HepG2 (cell line): ENCODE results near the gene CPS1.

Experiments
- CTCF ChIP-seq: sonication (generic); formaldehyde crosslinking; IDR thresholded peaks from 2 replicates; pipeline ENCODE4 v1.5.0; 2020; ENCODE audit warnings: mild to moderate bottlenecking, missing genetic modification reagents, moderate library complexity
- KDM5A ChIP-seq: fragments of 200-600 bp; sonication (generic); IDR thresholded peaks from 2 replicates; pipeline ENCODE4 v1.7.0; 2018; ENCODE audit warnings: antibody characterized with exemption, mild to moderate bottlenecking, low read length, borderline replicate concordance
- MED1 ChIP-seq: sonication (generic); formaldehyde crosslinking; IDR thresholded peaks from 2 replicates; pipeline ENCODE4 v1.4.0; 2020; ENCODE audit warnings: missing genetic modification reagents
- MXI1 ChIP-seq: IDR thresholded peaks from 3 replicates; pipeline ENCODE4 v1.6.1; 2012; ENCODE audit warnings: low read depth, low read length, inconsistent platforms, borderline replicate concordance
- PBX3 ChIP-seq: sonication (generic); formaldehyde crosslinking; IDR thresholded peaks from 2 replicates; pipeline ENCODE4 v1.8.1; 2023; ENCODE audit warnings: missing genetic modification reagents, inconsistent platforms, borderline replicate concordance
- POLR2A ChIP-seq, 2 experiments: IDR thresholded peaks; 2 replicates each; pipeline ENCODE4 v1.6.1; 2011; ENCODE audit warnings: low read depth in 2 of 2, low read length in 2 of 2, mild to moderate bottlenecking in 1 of 2, moderate library complexity in 1 of 2; ENCODE audit not compliant: insufficient read depth in 1 of 2
- XRCC5 ChIP-seq: fragments of 200-400 bp; formaldehyde crosslinking; optimal IDR thresholded peaks from 2 replicates; pipeline ENCODE3; 2017; ENCODE audit warnings: mild to moderate bottlenecking, low read length
- YY1 ChIP-seq: IDR thresholded peaks from 2 replicates; pipeline ENCODE4 v1.6.1; 2011; ENCODE audit warnings: low read length, low read depth, moderate library complexity, mild to moderate bottlenecking; ENCODE audit not compliant: insufficient read depth, insufficient replicate concordance
- ZMAT5 ChIP-seq: sonication (generic); formaldehyde crosslinking; IDR thresholded peaks from 2 replicates; pipeline ENCODE4 v1.5.0; 2020; ENCODE audit warnings: mild to moderate bottlenecking, low read depth, missing genetic modification reagents, borderline replicate concordance
- ZNF761 ChIP-seq: sonication (generic); formaldehyde crosslinking; conservative IDR thresholded peaks from 2 replicates; pipeline ENCODE4 v1.4.0; 2020; ENCODE audit warnings: mild to moderate bottlenecking, missing genetic modification reagents

GRCh38 chr2:210558708-210559107 is 2.3 kb downstream of the CPS1 start:
- TF ChIP-seq CTCF (no peak), MXI1 (no peak), XRCC5 (no peak), PBX3 (CRISPR knock-in tag) (no peak), KDM5A (no peak), ZMAT5 (CRISPR knock-in tag) (no peak), YY1 (no peak), POLR2A (IDR thresholded peaks at IDR 0.05; ENCODE audit: insufficient read depth in 1 of 2, low read depth in 2 of 2, low read length in 2 of 2) (no peak), MED1 (CRISPR knock-in tag) (no peak), ZNF761 (CRISPR knock-in tag) (no peak)
